Neural progenitor cell (in vitro differentiated cells): Measurements from ENCODE around the gene ZNF397.

Experiments
- CTCF ChIP-seq: fragments of 200-600 bp; sonication (generic); IDR thresholded peaks from 2 replicates; pipeline ENCODE4 v1.5.1; 2017; ENCODE audit warnings: antibody characterized with exemption, mild to moderate bottlenecking
- EZH2 ChIP-seq: fragments of 200-600 bp; sonication (generic); IDR thresholded peaks from 2 replicates; pipeline ENCODE4 v1.6.1; 2017; ENCODE audit warnings: antibody characterized with exemption, mild to moderate bottlenecking, moderate library complexity
- EZH2phosphoT487 ChIP-seq: fragments of 200-600 bp; sonication (generic); IDR thresholded peaks from 2 replicates; pipeline ENCODE4 v1.6.1; 2017; ENCODE audit warnings: antibody characterized with exemption

- TF ChIP-seq CTCF (no peak), EZH2phosphoT487 (no peak), EZH2 (no peak)
Measured at GRCh38 chr18:35244671-35245070, 3.8 kb downstream of the ZNF397 start.
